ENCODE data around the gene RETREG3. TPM values are rescaled to one million over a fixed set of nuclear protein-coding genes. Genes with fewer than 3 reads are reported as not detected.

The RETREG3 gene
- total and polyA plus RNA-seq, 2 experiments from 2014 or later = 8.0 to 38.2 TPM

- no peaks in the 10 kb centered on the region for H3K9me2 ChIP-seq (ENCODE audit: insufficient read depth)
- ATAC-seq (no peak), DNase-seq (ENCODE audit: low spot score) (no peak)
- H3K27me3 ChIP-seq (ENCODE audit: insufficient read depth) = no peaks in the 10 kb centered on the region
- no peaks in the 10 kb centered on the region for H3K36me3 ChIP-seq (ENCODE audit: insufficient read depth)
- Mint-ChIP-seq H3K4me3 (no peak overlapping the region), H3K36me3 (ENCODE audit: low read depth) (no peaks in the 10 kb centered on the region), H3K27me3 (ENCODE audit: insufficient read depth, low read depth, poor library complexity) (peaks cover 1% of the 10 kb centered on the region), H3K9me3 (no peaks in the 10 kb centered on the region), H3K27ac (no peak overlapping the region), H3K4me1 (no peaks in the 10 kb centered on the region)
- no peaks in the 10 kb centered on the region for H4K20me1 ChIP-seq (replicated peaks; ENCODE audit: insufficient read depth)
- no peak overlapping the region for H2AFZ ChIP-seq
- H3F3A ChIP-seq (replicated peaks; ENCODE audit: low read depth) = no peaks in the 10 kb centered on the region
- H3K4me2 ChIP-seq = no peak overlapping the region
- H3K79me2 ChIP-seq (replicated peaks; ENCODE audit: insufficient read depth) = no peaks in the 10 kb centered on the region
- H3K27ac ChIP-seq (ENCODE audit: low read depth) = 0 out of 2 replicates have a peak overlapping the region, but pooled peaks have one; percentile 47
- H3K4me3 ChIP-seq = no peak overlapping the region
- no peaks in the 10 kb centered on the region for H3K4me1 ChIP-seq (ENCODE audit: insufficient read depth)
- TF ChIP-seq CREB1 (CRISPR knock-in tag; IDR thresholded peaks at IDR 0.05; ENCODE audit: low read depth) = no peak
- no peak for TF ChIP-seq ZNF462 (CRISPR knock-in tag; IDR thresholded peaks at IDR 0.05)
- no peak for TF ChIP-seq POLR2AphosphoS5 (IDR thresholded peaks at IDR 0.05; ENCODE audit: low read depth)
- TF ChIP-seq STAT1 (IDR thresholded peaks at IDR 0.05; ENCODE audit: unreplicated experiment) = no peak
- TF ChIP-seq ETS1 (IDR thresholded peaks at IDR 0.05) = no peak
- no peak for TF ChIP-seq ZNF114 (CRISPR knock-in tag; IDR thresholded peaks at IDR 0.05)
- TF ChIP-seq ZNF331 (CRISPR knock-in tag; IDR thresholded peaks at IDR 0.05; ENCODE audit: low read depth) = no peak
- TF ChIP-seq, protein P1, sequence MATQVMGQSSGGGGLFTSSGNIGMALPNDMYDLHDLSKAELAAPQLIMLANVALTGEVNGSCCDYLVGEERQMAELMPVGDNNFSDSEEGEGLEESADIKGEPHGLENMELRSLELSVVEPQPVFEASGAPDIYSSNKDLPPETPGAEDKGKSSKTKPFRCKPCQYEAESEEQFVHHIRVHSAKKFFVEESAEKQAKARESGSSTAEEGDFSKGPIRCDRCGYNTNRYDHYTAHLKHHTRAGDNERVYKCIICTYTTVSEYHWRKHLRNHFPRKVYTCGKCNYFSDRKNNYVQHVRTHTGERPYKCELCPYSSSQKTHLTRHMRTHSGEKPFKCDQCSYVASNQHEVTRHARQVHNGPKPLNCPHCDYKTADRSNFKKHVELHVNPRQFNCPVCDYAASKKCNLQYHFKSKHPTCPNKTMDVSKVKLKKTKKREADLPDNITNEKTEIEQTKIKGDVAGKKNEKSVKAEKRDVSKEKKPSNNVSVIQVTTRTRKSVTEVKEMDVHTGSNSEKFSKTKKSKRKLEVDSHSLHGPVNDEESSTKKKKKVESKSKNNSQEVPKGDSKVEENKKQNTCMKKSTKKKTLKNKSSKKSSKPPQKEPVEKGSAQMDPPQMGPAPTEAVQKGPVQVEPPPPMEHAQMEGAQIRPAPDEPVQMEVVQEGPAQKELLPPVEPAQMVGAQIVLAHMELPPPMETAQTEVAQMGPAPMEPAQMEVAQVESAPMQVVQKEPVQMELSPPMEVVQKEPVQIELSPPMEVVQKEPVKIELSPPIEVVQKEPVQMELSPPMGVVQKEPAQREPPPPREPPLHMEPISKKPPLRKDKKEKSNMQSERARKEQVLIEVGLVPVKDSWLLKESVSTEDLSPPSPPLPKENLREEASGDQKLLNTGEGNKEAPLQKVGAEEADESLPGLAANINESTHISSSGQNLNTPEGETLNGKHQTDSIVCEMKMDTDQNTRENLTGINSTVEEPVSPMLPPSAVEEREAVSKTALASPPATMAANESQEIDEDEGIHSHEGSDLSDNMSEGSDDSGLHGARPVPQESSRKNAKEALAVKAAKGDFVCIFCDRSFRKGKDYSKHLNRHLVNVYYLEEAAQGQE (IDR thresholded peaks at IDR 0.05; ENCODE audit: unreplicated experiment) = no peak
- no peak for TF ChIP-seq EZH2phosphoT487 (IDR thresholded peaks at IDR 0.05; ENCODE audit: unreplicated experiment)
- no peak for TF ChIP-seq NANOG (IDR thresholded peaks at IDR 0.05; ENCODE audit: borderline replicate concordance)
- no peak for TF ChIP-seq CTCF (conservative IDR thresholded peaks at IDR 0.05; ENCODE audit: low read depth in 2 of 2)
- TF ChIP-seq JUNB (IDR thresholded peaks at IDR 0.05; ENCODE audit: unreplicated experiment) = no peak
- no peak for TF ChIP-seq EZH2 (IDR thresholded peaks at IDR 0.05; ENCODE audit: low read depth, unreplicated experiment)
Observed at GRCh38 chr17:42632949-42633444, 23.8 kb upstream of the RETREG3 start.
